Neural progenitor cell (in vitro differentiated cells): Measurements from ENCODE around the gene MAPK8.

ENCODE experiments used
- EZH2phosphoT487 ChIP-seq: fragments of 200-600 bp; sonication (generic); IDR thresholded peaks from 2 replicates; pipeline ENCODE4 v1.6.1; 2017; ENCODE audit warnings: antibody characterized with exemption
- TF ChIP-seq, protein P1 (sequence below): fragments of 200-600 bp; sonication (generic); IDR thresholded peaks from 2 replicates; pipeline ENCODE4 v1.5.1; 2017; ENCODE audit warnings: antibody characterized with exemption, mild to moderate bottlenecking

- TF ChIP-seq, protein P1, sequence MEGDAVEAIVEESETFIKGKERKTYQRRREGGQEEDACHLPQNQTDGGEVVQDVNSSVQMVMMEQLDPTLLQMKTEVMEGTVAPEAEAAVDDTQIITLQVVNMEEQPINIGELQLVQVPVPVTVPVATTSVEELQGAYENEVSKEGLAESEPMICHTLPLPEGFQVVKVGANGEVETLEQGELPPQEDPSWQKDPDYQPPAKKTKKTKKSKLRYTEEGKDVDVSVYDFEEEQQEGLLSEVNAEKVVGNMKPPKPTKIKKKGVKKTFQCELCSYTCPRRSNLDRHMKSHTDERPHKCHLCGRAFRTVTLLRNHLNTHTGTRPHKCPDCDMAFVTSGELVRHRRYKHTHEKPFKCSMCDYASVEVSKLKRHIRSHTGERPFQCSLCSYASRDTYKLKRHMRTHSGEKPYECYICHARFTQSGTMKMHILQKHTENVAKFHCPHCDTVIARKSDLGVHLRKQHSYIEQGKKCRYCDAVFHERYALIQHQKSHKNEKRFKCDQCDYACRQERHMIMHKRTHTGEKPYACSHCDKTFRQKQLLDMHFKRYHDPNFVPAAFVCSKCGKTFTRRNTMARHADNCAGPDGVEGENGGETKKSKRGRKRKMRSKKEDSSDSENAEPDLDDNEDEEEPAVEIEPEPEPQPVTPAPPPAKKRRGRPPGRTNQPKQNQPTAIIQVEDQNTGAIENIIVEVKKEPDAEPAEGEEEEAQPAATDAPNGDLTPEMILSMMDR: no peak
- TF ChIP-seq EZH2phosphoT487: no peak
Observed at GRCh38 chr10:48343106-48343505, 36.6 kb downstream of the MAPK8 start.
